Measurements from ENCODE around the gene DRP2.
"Not testable (repeated sequence)": the region's sequence is repeated elsewhere in the genome, so short reads cannot be mapped to it uniquely, and the experiment has no call there.

DRP2 gene, protein sequence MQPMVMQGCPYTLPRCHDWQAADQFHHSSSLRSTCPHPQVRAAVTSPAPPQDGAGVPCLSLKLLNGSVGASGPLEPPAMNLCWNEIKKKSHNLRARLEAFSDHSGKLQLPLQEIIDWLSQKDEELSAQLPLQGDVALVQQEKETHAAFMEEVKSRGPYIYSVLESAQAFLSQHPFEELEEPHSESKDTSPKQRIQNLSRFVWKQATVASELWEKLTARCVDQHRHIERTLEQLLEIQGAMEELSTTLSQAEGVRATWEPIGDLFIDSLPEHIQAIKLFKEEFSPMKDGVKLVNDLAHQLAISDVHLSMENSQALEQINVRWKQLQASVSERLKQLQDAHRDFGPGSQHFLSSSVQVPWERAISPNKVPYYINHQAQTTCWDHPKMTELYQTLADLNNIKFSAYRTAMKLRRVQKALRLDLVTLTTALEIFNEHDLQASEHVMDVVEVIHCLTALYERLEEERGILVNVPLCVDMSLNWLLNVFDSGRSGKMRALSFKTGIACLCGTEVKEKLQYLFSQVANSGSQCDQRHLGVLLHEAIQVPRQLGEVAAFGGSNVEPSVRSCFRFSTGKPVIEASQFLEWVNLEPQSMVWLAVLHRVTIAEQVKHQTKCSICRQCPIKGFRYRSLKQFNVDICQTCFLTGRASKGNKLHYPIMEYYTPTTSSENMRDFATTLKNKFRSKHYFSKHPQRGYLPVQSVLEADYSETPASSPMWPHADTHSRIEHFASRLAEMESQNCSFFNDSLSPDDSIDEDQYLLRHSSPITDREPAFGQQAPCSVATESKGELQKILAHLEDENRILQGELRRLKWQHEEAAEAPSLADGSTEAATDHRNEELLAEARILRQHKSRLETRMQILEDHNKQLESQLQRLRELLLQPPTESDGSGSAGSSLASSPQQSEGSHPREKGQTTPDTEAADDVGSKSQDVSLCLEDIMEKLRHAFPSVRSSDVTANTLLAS

GRCh38 chrX:101219116-101219863, at the start of gene DRP2:
Gene DRP2, plus strand, starts transcription at chrX:101219786. Its CDS starts 11,862 bp downstream, at chrX:101231648.
- DNase-seq: no peak

GRCh38 chrX:101171883-101172400, 47.6 kb upstream of the DRP2 start:
- no peak for DNase-seq

- no peak for DNase-seq
Observed at GRCh38 chrX:101176439-101176838, 43.1 kb upstream of the DRP2 start.

DNA sequence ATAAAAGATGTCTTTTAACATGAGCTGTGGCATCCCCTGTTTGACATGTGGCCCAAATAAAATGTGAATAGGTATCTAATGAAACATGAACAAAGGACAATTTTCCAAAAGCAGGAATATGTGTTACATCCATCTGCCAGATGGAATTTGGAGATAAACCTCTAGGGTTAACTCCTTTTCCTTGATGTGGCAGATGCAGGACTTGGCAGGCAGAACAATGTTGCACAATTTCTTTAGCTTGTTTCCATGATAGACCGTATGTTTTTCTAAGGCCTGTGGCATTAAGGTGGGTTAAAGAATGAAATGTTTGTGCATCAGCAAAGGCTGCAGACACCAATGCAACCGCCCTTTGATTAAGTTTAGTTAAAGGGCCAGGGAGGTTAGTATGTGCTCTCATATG, 34.7 kb upstream of the DRP2 start:
- DNase-seq: not testable (repeated sequence)

DNA sequence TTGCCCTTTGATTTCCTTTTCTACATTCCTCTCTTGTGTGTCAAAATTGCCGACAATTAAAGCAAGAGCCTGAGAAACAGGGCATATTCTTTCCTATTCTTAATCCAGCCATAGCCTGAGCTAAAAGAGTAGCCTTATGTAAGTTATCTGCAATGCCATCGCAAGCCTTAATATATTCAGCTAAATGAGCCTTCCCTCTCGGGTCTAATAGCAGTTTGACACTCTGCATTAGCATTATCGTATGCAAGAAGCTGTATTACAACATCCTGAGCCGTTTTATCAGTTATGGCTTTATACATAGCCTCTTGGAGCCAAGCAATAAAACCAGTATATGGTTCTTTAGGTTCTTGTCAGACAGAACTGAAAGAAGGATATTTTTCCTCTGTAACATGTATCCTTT, 31.6 kb upstream of the DRP2 start:
- DNase-seq: not testable (repeated sequence)

GRCh38 chrX:101190736-101191135, 28.9 kb upstream of the DRP2 start:
- DNase-seq: no peak

DNA sequence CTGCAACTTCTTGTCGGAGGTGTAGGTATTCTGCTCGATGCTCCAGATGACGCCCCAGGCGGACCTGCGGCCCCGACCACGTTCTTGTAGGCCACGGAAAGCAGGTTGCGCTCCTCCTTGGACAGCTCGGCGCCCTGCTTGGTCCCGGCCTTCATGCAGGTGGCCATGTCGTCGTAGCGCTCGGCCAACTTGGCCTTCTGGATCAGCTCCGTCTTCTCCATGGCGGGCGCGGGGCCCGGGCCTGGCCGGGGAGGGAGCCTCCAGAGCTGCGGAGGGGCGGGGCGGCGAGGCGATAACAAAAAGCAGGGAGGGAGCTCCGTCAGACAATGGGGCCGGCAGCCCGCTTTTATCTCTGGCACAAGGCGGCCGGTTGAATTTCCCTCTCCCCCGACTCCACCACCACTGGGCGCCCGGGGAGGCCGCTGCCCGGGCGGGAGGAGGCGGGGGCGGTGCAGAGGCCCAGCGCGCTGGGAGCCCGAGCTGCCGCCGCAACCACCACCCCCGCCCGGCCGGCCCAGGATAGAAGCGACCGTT, 28.3 kb upstream of the DRP2 start:
- DNase-seq: no peak

GRCh38 chrX:101195442-101196173, 24.0 kb upstream of the DRP2 start:
- DNase-seq: no peak

- no peak for DNase-seq
Observed at GRCh38 chrX:101203761-101204351, 15.7 kb upstream of the DRP2 start.

DNA sequence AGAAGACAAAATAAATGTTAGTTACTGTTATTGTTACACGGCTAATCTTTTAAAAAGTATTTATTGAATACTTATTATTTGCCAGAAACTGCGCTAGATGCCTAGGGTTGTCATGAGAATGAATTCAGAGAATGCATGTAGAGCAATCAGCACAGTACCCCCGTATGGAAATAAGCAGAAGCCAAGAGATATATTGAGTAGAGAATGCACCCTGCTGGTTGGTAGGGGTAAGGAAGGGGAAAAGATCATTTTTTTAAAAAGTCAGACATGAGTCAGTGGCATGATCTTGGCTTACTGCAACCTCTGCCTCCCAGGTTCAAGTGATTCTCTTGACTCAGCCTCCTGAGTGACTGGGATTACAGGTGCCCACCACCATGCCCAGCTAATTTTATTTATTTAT, 13.1 kb upstream of the DRP2 start:
- no peak for DNase-seq

DNA sequence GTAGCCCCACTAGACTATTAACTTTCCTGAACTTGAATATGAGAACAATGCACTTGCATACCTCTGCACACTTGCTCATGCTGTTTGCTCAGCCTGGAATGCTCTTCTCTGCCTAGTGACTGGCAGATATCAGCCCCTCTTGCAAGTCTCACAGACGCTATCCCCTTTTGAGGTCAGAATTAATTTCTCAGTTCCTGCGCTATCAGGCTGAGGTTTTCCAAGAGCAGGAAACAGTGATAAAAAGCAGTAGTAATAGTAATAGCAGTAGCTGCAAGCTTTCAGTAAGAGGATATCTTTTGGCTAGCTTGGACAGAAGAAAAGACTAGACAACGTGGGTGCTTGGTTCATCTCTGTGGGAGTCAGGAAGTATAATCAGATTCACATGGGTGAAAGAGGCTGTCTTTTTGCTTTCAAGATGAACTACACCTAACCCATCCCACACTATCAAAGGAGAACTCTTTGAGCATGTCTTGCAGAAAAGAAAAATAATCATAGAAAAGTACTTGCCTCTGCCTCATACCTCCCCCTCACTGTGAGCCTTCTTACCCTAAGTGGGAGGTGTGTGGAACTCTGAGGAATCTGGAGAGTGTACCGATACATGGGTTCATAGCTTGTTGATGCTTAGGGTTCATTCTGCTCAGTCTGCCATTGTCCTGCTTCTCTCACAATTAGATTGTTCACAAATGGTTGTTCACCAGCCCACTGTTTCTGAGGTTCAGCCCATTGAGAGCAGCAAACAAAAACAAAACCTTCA, 11.3 kb upstream of the DRP2 start:
- peak; percentile 3 for DNase-seq

GRCh38 chrX:101210630-101211029, 9.0 kb upstream of the DRP2 start:
- no peak for DNase-seq

- DNase-seq: no peak
Observed at GRCh38 chrX:101217689-101218088, 1.9 kb upstream of the DRP2 start.

- DNase-seq: peak; percentile 5
Observed at GRCh38 chrX:101219864-101220346, 319 bp downstream of the DRP2 start.

DNA sequence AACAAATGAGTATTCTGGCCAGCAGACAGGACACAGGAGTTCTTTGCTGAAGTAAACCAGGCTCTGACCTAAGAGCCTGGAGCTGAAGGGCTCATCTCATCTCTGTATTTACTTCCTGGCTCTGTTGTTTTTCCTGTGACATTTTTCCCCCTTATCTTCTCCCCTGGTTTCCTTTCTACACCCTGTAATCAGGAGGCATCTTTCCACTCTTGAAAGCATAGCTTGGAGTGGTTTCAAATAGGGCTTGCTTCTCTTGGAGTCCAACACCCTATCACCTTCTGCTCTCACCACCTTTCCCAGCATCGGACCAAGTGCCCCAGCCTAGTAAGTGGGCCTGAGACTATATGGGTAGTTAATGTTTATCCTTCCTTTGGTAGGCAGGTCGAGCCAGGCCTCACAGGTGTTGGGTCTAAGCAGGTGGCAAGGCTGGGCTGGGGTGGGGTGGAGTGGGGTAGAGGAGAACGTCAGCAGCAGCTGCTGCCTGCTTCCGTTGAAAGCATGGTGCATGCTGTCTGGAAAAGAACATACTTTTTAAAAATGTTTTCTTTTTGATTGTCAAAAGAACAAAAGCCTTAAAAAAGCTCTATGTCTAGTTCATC, 1.2 kb downstream of the DRP2 start:
- no peak for DNase-seq

DNA sequence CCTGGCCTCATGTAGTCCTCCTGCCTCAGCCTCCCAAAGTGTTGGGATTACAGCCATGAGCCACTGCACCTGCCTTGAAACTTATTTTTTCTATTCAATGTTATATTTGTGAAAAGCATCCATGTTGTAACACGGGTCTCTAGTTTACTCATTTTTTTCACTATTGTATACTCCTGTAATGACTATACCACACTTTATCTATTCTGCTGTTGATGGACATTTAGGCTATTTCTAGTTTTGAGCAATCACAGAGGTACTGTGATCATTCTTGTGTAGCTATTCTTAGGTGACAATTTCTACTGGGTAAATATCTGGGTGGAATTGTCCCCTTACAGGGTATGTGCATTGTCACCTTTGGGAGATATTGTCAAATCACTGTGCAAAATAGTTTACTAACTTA, 3.6 kb downstream of the DRP2 start:
- no peak for DNase-seq

- no peak for DNase-seq
Observed at GRCh38 chrX:101229170-101229569, 9.6 kb downstream of the DRP2 start.

- DNase-seq: no peak
Observed at GRCh38 chrX:101230636-101231035, 11.1 kb downstream of the DRP2 start.

GRCh38 chrX:101231080-101231479, 11.5 kb downstream of the DRP2 start:
- no peak for DNase-seq

GRCh38 chrX:101232316-101232715, 12.7 kb downstream of the DRP2 start:
- no peak for DNase-seq

Data from stimulated activated CD4-positive, alpha-beta T cell treated with anti-CD3 and anti-CD28 coated beads, Interleukin-1b, Interleukin-23, amount 100 ng/mL, for 48 hours (primary cell).